IMR-90 (cell line): ENCODE measurements around the gene PRSS56. TPM values are rescaled to one million over a fixed set of nuclear protein-coding genes. Genes with fewer than 3 reads are reported as not detected.
A peak's percentile ranks its signal among the peaks of the same experiment; 100 is the strongest.

Source experiments
- ATAC-seq: fragments of 200-7000 bp; cut with Tn5 transposase; 2 replicates; pipeline ENCODE4 v1.9.1; 2020; ENCODE audit warnings: low read depth, mild to moderate bottlenecking, moderate library complexity
- BruUV-seq: library from RNA; stranded (reverse); fragments of 400-500 nt; replicated peaks from 2 replicates; lab custom pipeline; 2021; lab: Mats Ljungman, UMichigan
- CTCF ChIA-PET: fragments of 300-600 bp; formaldehyde crosslinking; extraction: SDS; loops from one replicate; lab custom pipeline; 2021; ENCODE audit warnings: antibody characterized with exemption; lab: Yijun Ruan, JAX
- POLR2A ChIA-PET: fragments of 300-600 bp; sonication (Branson Sonifier 250); formaldehyde crosslinking; loops from one replicate; lab custom pipeline; 2022; ENCODE audit warnings: antibody characterized with exemption; ENCODE audit not compliant: unreplicated experiment; lab: Charles Lee
- DNase-seq: peaks from one replicate; pipeline ENCODE4 v3.0.0; 2013
- H2AFZ ChIP-seq: replicated peaks from 2 replicates; pipeline ENCODE3; 2013; ENCODE audit warnings: low read length, mild to moderate bottlenecking; ENCODE audit not compliant: poor library complexity
- H2AK5ac ChIP-seq: 2 replicates; pipeline ENCODE4 v1.6.1; 2013; ENCODE audit warnings: low read depth, low read length, inconsistent platforms
- H2AK9ac ChIP-seq: replicated peaks from 2 replicates; pipeline ENCODE3; 2013; ENCODE audit warnings: mild to moderate bottlenecking, low read depth, low read length, moderate library complexity; ENCODE audit not compliant: poor library complexity
- H2BK120ac ChIP-seq: 2 replicates; pipeline ENCODE4 v1.6.1; 2013; ENCODE audit warnings: low read depth, low read length, inconsistent platforms
- H2BK15ac ChIP-seq: 3 replicates; pipeline ENCODE4 v1.6.1; 2013; ENCODE audit warnings: low read depth, low read length, inconsistent platforms
- H2BK20ac ChIP-seq: 2 replicates; pipeline ENCODE4 v1.6.1; 2013; ENCODE audit warnings: low read depth, mild to moderate bottlenecking, inconsistent platforms, low read length, moderate library complexity
- H2BK5ac ChIP-seq: 2 replicates; pipeline ENCODE4 v1.6.1; 2013; ENCODE audit warnings: mild to moderate bottlenecking, low read depth, low read length, inconsistent platforms; ENCODE audit not compliant: poor library complexity, severe bottlenecking
- H3K14ac ChIP-seq: replicated peaks from 2 replicates; pipeline ENCODE4 v1.6.1; 2013; ENCODE audit warnings: low read depth, low read length, inconsistent platforms
- H3K18ac ChIP-seq: 2 replicates; pipeline ENCODE4 v1.6.1; 2013; ENCODE audit warnings: low read depth, low read length, control low read depth
- H3K23ac ChIP-seq: 2 replicates; pipeline ENCODE4 v1.6.1; 2013; ENCODE audit warnings: low read depth, low read length, inconsistent platforms
- H3K27ac ChIP-seq: 2 replicates; pipeline ENCODE4 v1.5.1; 2013; ENCODE audit warnings: mild to moderate bottlenecking, control low read depth, low read length; ENCODE audit not compliant: insufficient read depth
- H3K27me3 ChIP-seq: 2 replicates; pipeline ENCODE4 v1.6.1; 2013; ENCODE audit warnings: low read length; ENCODE audit not compliant: control insufficient read depth, insufficient read depth
- H3K36me3 ChIP-seq: 2 replicates; pipeline ENCODE4 v1.6.1; 2013; ENCODE audit warnings: low read length, mixed read lengths; ENCODE audit not compliant: control insufficient read depth, insufficient read depth
- H3K4ac ChIP-seq: 2 replicates; pipeline ENCODE4 v1.6.1; 2013; ENCODE audit warnings: low read depth, low read length, inconsistent platforms
- H3K4me1 ChIP-seq: 2 replicates; pipeline ENCODE4 v1.6.1; 2013; ENCODE audit warnings: low read length, mixed read lengths; ENCODE audit not compliant: control insufficient read depth, insufficient read depth
- H3K4me2 ChIP-seq: 2 replicates; pipeline ENCODE4 v1.6.1; 2013; ENCODE audit warnings: low read depth, mild to moderate bottlenecking, control low read depth, low read length, moderate library complexity
- H3K4me3 ChIP-seq: 2 replicates; pipeline ENCODE4 v1.5.1; 2013; ENCODE audit warnings: low read depth, mild to moderate bottlenecking, control low read depth, low read length, moderate library complexity; ENCODE audit not compliant: insufficient read depth
- H3K56ac ChIP-seq: 2 replicates; pipeline ENCODE4 v1.6.1; 2013; ENCODE audit warnings: low read length, inconsistent platforms; ENCODE audit not compliant: insufficient read depth; ENCODE audit errors: extremely low read depth
- H3K79me1 ChIP-seq, 2 experiments: 2 replicates each; pipeline ENCODE4 v1.6.1; 2013; ENCODE audit warnings: low read length in 2 of 2, inconsistent platforms in 1 of 2, low read depth in 1 of 2
- H3K9ac ChIP-seq: 2 replicates; pipeline ENCODE4 v1.6.1; 2013; ENCODE audit warnings: low read depth, low read length, control low read depth
- H3K9me1 ChIP-seq: 2 replicates; pipeline ENCODE4 v1.6.1; 2013; ENCODE audit warnings: low read length, inconsistent platforms; ENCODE audit not compliant: insufficient read depth
- H3K9me3 ChIP-seq: 2 replicates; pipeline ENCODE4 v1.6.1; 2013; ENCODE audit warnings: low read length; ENCODE audit not compliant: control insufficient read depth, insufficient read depth
- H4K20me1 ChIP-seq: 2 replicates; pipeline ENCODE4 v1.6.1; 2013; ENCODE audit warnings: low read length, inconsistent platforms; ENCODE audit not compliant: insufficient read depth
- H4K5ac ChIP-seq: 2 replicates; pipeline ENCODE4 v1.6.1; 2013; ENCODE audit warnings: mild to moderate bottlenecking, low read depth, low read length, control low read depth
- H4K8ac ChIP-seq, 2 experiments: 2 replicates each; pipeline ENCODE4 v1.6.1; 2013; ENCODE audit warnings: low read depth in 2 of 2, low read length in 2 of 2, control low read depth in 1 of 2, inconsistent platforms in 1 of 2
- H4K91ac ChIP-seq: 2 replicates; pipeline ENCODE4 v1.6.1; 2013; ENCODE audit warnings: low read depth, low read length, inconsistent platforms; ENCODE audit not compliant: insufficient read depth
- CTCF ChIP-seq: conservative IDR thresholded peaks from 2 replicates; pipeline ENCODE4 v1.5.1; 2012; ENCODE audit warnings: mild to moderate bottlenecking, low read depth, low read length, improper control_type of control experiment
- RCOR1 ChIP-seq: IDR thresholded peaks from 2 replicates; pipeline ENCODE4 v1.6.1; 2012; ENCODE audit warnings: mild to moderate bottlenecking, low read length, improper control_type of control experiment; ENCODE audit not compliant: insufficient replicate concordance
- WGBS, 2 experiments: methylation state at CpG; one replicate each; pipeline versions ENCODE4 v1.1.5 to v1.1.7; 2013; ENCODE audit warnings: missing lambda C conversion rate in 2 of 2; ENCODE audit not compliant: insufficient read length in 1 of 2; ENCODE audit errors: extremely low coverage in 2 of 2; 5-methylcytosine and 5-hydroxymethylcytosine counted together
- dilution Hi-C: fragments of 300-500 bp; cut with HindIII; formaldehyde crosslinking; loops from one replicate; pipeline ENCODE4 v1.14.3; 2018; ENCODE audit warnings: low sequenced_read_pairs; ENCODE audit not compliant: unreplicated experiment
- in situ Hi-C: fragments of 300-500 bp; cut with MboI; formaldehyde crosslinking; loops from 3 replicates; pipeline ENCODE4 v1.14.3; 2019; ENCODE audit warnings: low sequenced_read_pairs, inconsistent platforms, mixed read lengths
- intact Hi-C: fragments of 100-400 bp; cut with micrococcal nuclease; formaldehyde crosslinking; loops from 2 replicates; pipeline ENCODE4 v1.10.0; 2022
- polyA plus RNA-seq, 3 experiments: library from polyadenylated mRNA; depleted of rRNA; stranded (reverse); fragments of >200 nt; gene quantifications; 2 replicates each; pipeline ENCODE4 v1.2.3, GENCODE V29; 2012; ENCODE audit warnings: low replicate concordance in 1 of 3
- total RNA-seq: library from RNA; depleted of rRNA; stranded (reverse); fragments of >200 nt; gene quantifications from 2 replicates; pipeline ENCODE4 v1.2.3, GENCODE V29; 2012

Gene PRSS56
- total and polyA plus RNA-seq, 2 of the 4 experiments (the other 2 are of a cell fraction), result not detected

- BruUV-seq, result no TSS peak
- ChIA-PET POLR2A (interaction anchor here (0.5 kb wide), 1 partner anchor 94 kb away, joined by 6 read pairs; no protein-coding TSS in a partner anchor), CTCF (no interaction called here)
- H4K5ac ChIP-seq, result no peak overlapping the region
- no peak overlapping the region for H2AFZ ChIP-seq
- no peak overlapping the region for H2BK15ac ChIP-seq
- H3K56ac ChIP-seq, result no peak overlapping the region
- H2BK20ac ChIP-seq, result no peak overlapping the region
- no peak overlapping the region for H3K27ac ChIP-seq
- H3K79me1 ChIP-seq, result no peaks in the 10 kb centered on the region
- no peak overlapping the region for H2BK5ac ChIP-seq
- no peak overlapping the region for H3K4me3 ChIP-seq
- no peaks in the 10 kb centered on the region for H3K36me3 ChIP-seq
- H2BK120ac ChIP-seq, result no peak overlapping the region
- no peak overlapping the region for H3K4me2 ChIP-seq
- no peak overlapping the region for H3K18ac ChIP-seq
- intact Hi-C loops, result no loop called here
- no peak for DNase-seq
- ATAC-seq, result no peak
- H4K20me1 ChIP-seq, result no peaks in the 10 kb centered on the region; the same call in 1 of the 2 replicates
- H3K4ac ChIP-seq, result no peak overlapping the region
- no peak overlapping the region for H2AK9ac ChIP-seq
- no peak overlapping the region for H4K8ac ChIP-seq
- no peak overlapping the region for H3K14ac ChIP-seq
- H3K27me3 ChIP-seq, result peaks cover 19% of the 10 kb centered on the region
- H3K23ac ChIP-seq, result no peak overlapping the region
- no peaks in the 10 kb centered on the region for H3K9me1 ChIP-seq
- peaks cover 6% of the 10 kb centered on the region for H3K9me3 ChIP-seq
- TF ChIP-seq RCOR1 (no peak), CTCF (0 out of 2 replicates have a peak, but pooled peaks have one; percentile 18)
- in situ Hi-C loops, result no loop called here
- 67% methylated on average over 3 of the region's 5 CpGs; no CpG with 5 or more reads in 1 of the 2 experiments for WGBS, 2 experiments
- H4K91ac ChIP-seq, result no peak overlapping the region
- H3K4me1 ChIP-seq, result no peaks in the 10 kb centered on the region; the same call in 1 of the 2 replicates
- H2AK5ac ChIP-seq, result no peak overlapping the region
- H3K9ac ChIP-seq, result no peak overlapping the region
- dilution Hi-C loops, result no loop called here
Measured at GRCh38 chr2:232537079-232537478, 16.9 kb downstream of the PRSS56 start.
